CD14-positive monocyte (primary cell): ENCODE data around the gene PTTG1IP. TPM values are rescaled to one million over a fixed set of nuclear protein-coding genes. Genes with fewer than 3 reads are reported as not detected.

Experiments used
- DNase-seq, 3 donors: peaks; one replicate each; pipeline ENCODE4 v3.0.0-alpha.2; 2011 to 2022
- H2AFZ ChIP-seq: 2 replicates; pipeline ENCODE4 v1.6.0; 2012; ENCODE audit warnings: mild to moderate bottlenecking, low read depth, low read length, inconsistent platforms; ENCODE audit not compliant: insufficient read depth, poor library complexity, severe bottlenecking
- H3K27ac ChIP-seq, 2 donors: 1 replicate in 1 of 2; 2 replicates in 1 of 2; pipeline ENCODE4 v1.5.1; 2012 to 2013; ENCODE audit warnings: low read length in 2 of 2, control low read depth in 1 of 2, inconsistent platforms in 1 of 2, low read depth in 1 of 2, mild to moderate bottlenecking in 1 of 2
- H3K27me3 ChIP-seq, 2 donors: one replicate each; pipeline versions ENCODE4 v1.6.0 to v1.6.1; 2011 to 2013; ENCODE audit warnings: low read length in 2 of 2; ENCODE audit not compliant: control insufficient read depth in 2 of 2, insufficient read depth in 2 of 2
- H3K36me3 ChIP-seq, 2 donors: replicated peaks in 1 of 2; 1 replicate in 1 of 2; 2 replicates in 1 of 2; pipeline versions ENCODE4 v1.5.1 to v1.6.1; 2012 to 2013; ENCODE audit warnings: low read length in 2 of 2, control low read depth in 1 of 2, inconsistent platforms in 1 of 2, mild to moderate bottlenecking in 1 of 2; ENCODE audit not compliant: insufficient read depth in 2 of 2, control insufficient read depth in 1 of 2
- H3K4me1 ChIP-seq, 2 donors: 1 replicate in 1 of 2; 2 replicates in 1 of 2; pipeline versions ENCODE4 v1.5.1 to v1.6.1; 2012 to 2013; ENCODE audit warnings: low read length in 2 of 2, control low read depth in 1 of 2, inconsistent platforms in 1 of 2, mild to moderate bottlenecking in 1 of 2, moderate library complexity in 1 of 2; ENCODE audit not compliant: insufficient read depth in 2 of 2, control insufficient read depth in 1 of 2
- H3K4me2 ChIP-seq: replicated peaks from 2 replicates; pipeline ENCODE3; 2012; ENCODE audit warnings: low read length, moderate library complexity, mild to moderate bottlenecking; ENCODE audit not compliant: poor library complexity, severe bottlenecking; ENCODE audit errors: extremely low read depth
- H3K4me3 ChIP-seq, 3 experiments: fragments of 200-600 bp in 1 of 3; sonication (generic) in 1 of 3; replicated peaks in 1 of 3; 1 replicate in 2 of 3; 2 replicates in 1 of 3; pipeline ENCODE4 v1.5.1; 2011 to 2013; ENCODE audit warnings: low read length in 3 of 3, mild to moderate bottlenecking in 3 of 3, control low read depth in 2 of 3, low read depth in 2 of 3, inconsistent platforms in 1 of 3, moderate library complexity in 1 of 3
- H3K79me2 ChIP-seq: 2 replicates; pipeline ENCODE4 v1.6.0; 2012; ENCODE audit warnings: mild to moderate bottlenecking, control low read depth, inconsistent platforms, low read length, moderate library complexity; ENCODE audit not compliant: insufficient read depth
- H3K9ac ChIP-seq: 2 replicates; pipeline ENCODE4 v1.6.0; 2017; ENCODE audit warnings: low read length, mild to moderate bottlenecking; ENCODE audit not compliant: insufficient read depth, poor library complexity, severe bottlenecking
- H3K9me3 ChIP-seq, 2 donors: replicated peaks in 1 of 2; 1 replicate in 1 of 2; 2 replicates in 1 of 2; pipeline versions ENCODE4 v1.5.1 to v1.6.1; 2012 to 2013; ENCODE audit warnings: low read length in 2 of 2, control low read depth in 1 of 2; ENCODE audit not compliant: control insufficient read depth in 1 of 2, insufficient read depth in 1 of 2
- H4K20me1 ChIP-seq: 2 replicates; pipeline ENCODE4 v1.6.0; 2012; ENCODE audit warnings: mild to moderate bottlenecking, low read length, control low read depth, moderate library complexity; ENCODE audit not compliant: insufficient read depth
- H3K27ac Mint-ChIP-seq, 7 donors: one replicate each; pipeline ENCODE4 v1.8.0; 2020; ENCODE audit warnings: mild to moderate bottlenecking in 7 of 7, mixed read lengths in 7 of 7, moderate library complexity in 6 of 7, inconsistent platforms in 2 of 7
- H3K27me3 Mint-ChIP-seq, 3 donors: one replicate each; pipeline ENCODE4 v1.8.0; 2021 to 2022; ENCODE audit warnings: low read depth in 3 of 3, mild to moderate bottlenecking in 3 of 3, mixed read lengths in 3 of 3, moderate library complexity in 3 of 3, inconsistent platforms in 1 of 3
- H3K36me3 Mint-ChIP-seq, 2 donors: one replicate each; pipeline ENCODE4 v1.8.0; 2020; ENCODE audit warnings: mixed read lengths in 2 of 2, inconsistent platforms in 1 of 2, mild to moderate bottlenecking in 1 of 2
- H3K4me1 Mint-ChIP-seq: one replicate; pipeline ENCODE4 v1.8.0; 2020; ENCODE audit warnings: mild to moderate bottlenecking, mixed read lengths
- H3K4me3 Mint-ChIP-seq, 2 donors: one replicate each; pipeline ENCODE4 v1.8.0; 2020; ENCODE audit warnings: mild to moderate bottlenecking in 2 of 2, mixed read lengths in 2 of 2, moderate library complexity in 1 of 2
- H3K9me3 Mint-ChIP-seq, 7 donors: one replicate each; pipeline ENCODE4 v1.8.0; 2020 to 2022; ENCODE audit warnings: mixed read lengths in 7 of 7, mild to moderate bottlenecking in 6 of 7, moderate library complexity in 6 of 7, inconsistent platforms in 2 of 7
- WGBS: methylation state at CpG from one replicate; pipeline ENCODE4 v1.1.5; 2013; ENCODE audit warnings: missing lambda C conversion rate; ENCODE audit not compliant: insufficient coverage; 5-methylcytosine and 5-hydroxymethylcytosine counted together
- intact Hi-C, 2 donors: fragments of 100-400 bp; cut with micrococcal nuclease; formaldehyde crosslinking; loops; one replicate each; pipeline versions ENCODE4 v1.15.0 to v1.15.1; 2023
- polyA plus RNA-seq, 3 donors: library from polyadenylated mRNA; depleted of rRNA in 1 of 3; unstranded in 2 of 3; stranded (reverse) in 1 of 3; fragments of 300-500 nt in 2 of 3; fragments of >200 nt in 1 of 3; fragmentation: Illumina TruSeq in 2 of 3; gene quantifications; 1 replicate in 2 of 3; 2 replicates in 1 of 3; pipeline ENCODE4 v1.2.3, GENCODE V29; 2012 to 2021
- TF ChIP-seq, protein P1 (sequence below): fragments of 200-600 bp; IDR thresholded peaks from one replicate; pipeline ENCODE4 v1.8.0; 2022; ENCODE audit warnings: antibody characterized with exemption, mild to moderate bottlenecking

Gene PTTG1IP
- polyA plus RNA-seq, 3 donors: 118 to 238 (median 206) TPM

DNA sequence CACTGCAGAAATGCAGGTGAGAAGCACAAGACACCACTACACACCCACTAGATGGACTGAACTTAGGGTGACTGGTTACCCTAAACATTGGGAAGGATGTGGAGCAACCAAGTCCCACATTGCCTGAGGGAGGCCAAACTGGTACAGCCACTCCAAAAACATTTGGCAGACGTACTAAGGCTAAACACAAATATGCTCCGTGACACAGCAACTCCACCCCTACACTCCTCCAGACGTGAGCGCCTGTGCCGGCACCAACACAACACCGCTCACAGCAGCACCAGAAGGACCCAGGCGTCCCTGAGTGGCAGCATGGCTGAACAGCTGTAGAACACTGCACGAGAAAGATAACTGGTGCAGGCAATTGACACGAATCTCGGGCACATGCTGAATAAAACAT, 14.7 kb downstream of the PTTG1IP start:
- Histone ChIP-seq H2AFZ (no peak overlapping the region), H3K9me3 (no peaks in the 10 kb centered on the region), H3K9ac (no peak overlapping the region), H3K27ac (no peak overlapping the region), H4K20me1 (peaks cover 100% of the 10 kb centered on the region), H3K27me3 (no peaks in the 10 kb centered on the region), H3K36me3 (peaks cover 78 to 99% of the 10 kb centered on the region in 2 donors), H3K4me3 (no peak overlapping the region), H3K79me2 (peaks cover 100% of the 10 kb centered on the region), H3K4me1 (peaks cover 10 to 14% of the 10 kb centered on the region in 2 donors), H3K4me2 (no peak overlapping the region)
- Mint-ChIP-seq H3K4me3 (no peak overlapping the region), H3K9me3 (peaks cover 0 to 1% (median 0%) of the 10 kb centered on the region in 7 donors), H3K27ac (peak overlapping the region in 4 of 7 donors; percentile 6 to 53 (median 34)), H3K36me3 (peaks cover 85 to 98% of the 10 kb centered on the region in 2 donors), H3K27me3 (no peaks in the 10 kb centered on the region), H3K4me1 (peaks cover 40% of the 10 kb centered on the region)
- no peak for DNase-seq
- 95% methylated on average over 7 of the region's 10 CpGs for WGBS
- TF ChIP-seq, protein P1, sequence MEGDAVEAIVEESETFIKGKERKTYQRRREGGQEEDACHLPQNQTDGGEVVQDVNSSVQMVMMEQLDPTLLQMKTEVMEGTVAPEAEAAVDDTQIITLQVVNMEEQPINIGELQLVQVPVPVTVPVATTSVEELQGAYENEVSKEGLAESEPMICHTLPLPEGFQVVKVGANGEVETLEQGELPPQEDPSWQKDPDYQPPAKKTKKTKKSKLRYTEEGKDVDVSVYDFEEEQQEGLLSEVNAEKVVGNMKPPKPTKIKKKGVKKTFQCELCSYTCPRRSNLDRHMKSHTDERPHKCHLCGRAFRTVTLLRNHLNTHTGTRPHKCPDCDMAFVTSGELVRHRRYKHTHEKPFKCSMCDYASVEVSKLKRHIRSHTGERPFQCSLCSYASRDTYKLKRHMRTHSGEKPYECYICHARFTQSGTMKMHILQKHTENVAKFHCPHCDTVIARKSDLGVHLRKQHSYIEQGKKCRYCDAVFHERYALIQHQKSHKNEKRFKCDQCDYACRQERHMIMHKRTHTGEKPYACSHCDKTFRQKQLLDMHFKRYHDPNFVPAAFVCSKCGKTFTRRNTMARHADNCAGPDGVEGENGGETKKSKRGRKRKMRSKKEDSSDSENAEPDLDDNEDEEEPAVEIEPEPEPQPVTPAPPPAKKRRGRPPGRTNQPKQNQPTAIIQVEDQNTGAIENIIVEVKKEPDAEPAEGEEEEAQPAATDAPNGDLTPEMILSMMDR: no peak
- intact Hi-C loops: loop anchor here in 1 of 2 donors (5.0 kb wide), 1 partner anchor 36 kb away; no protein-coding TSS in a partner anchor

DNA sequence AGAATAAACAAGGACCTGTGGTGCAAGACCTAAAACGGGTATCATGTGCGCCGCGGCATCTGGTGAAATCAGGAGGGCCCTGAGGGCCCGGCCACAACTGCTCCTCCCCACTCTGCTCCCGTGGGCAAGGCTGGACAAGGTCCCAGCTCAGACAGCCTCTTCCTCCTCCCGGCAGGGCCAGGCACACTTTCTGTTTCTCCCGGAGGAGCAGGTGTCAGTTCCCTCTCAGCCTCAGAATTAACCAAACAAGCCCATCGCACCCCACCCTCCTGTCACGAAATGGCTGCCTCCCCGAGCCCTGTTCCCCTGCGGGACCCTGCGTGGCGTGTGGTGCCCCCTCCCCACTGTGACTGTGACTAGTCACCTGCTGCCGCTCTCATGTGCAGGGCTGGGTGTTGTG, 15.2 kb downstream of the PTTG1IP start:
- intact Hi-C loops: loop anchor here in 1 of 2 donors (5.0 kb wide), 1 partner anchor 36 kb away; no protein-coding TSS in a partner anchor
- H3K27ac ChIP-seq: no peak overlapping the region
- WGBS: 67% methylated on average over 8 of the region's 15 CpGs
- Mint-ChIP-seq H3K4me1 (peaks cover 42% of the 10 kb centered on the region), H3K27ac (peak overlapping the region in 5 of 7 donors; percentile 6 to 53 (median 42)), H3K27me3 (no peaks in the 10 kb centered on the region), H3K4me3 (no peak overlapping the region), H3K9me3 (peaks cover 0 to 1% (median 0%) of the 10 kb centered on the region in 7 donors), H3K36me3 (peaks cover 84 to 98% of the 10 kb centered on the region in 2 donors)
- peaks cover 78 to 99% of the 10 kb centered on the region in 2 donors for H3K36me3 ChIP-seq
- TF ChIP-seq, protein P1: no peak
- H3K9ac ChIP-seq: no peak overlapping the region
- H3K27me3 ChIP-seq: no peaks in the 10 kb centered on the region
- peaks cover 100% of the 10 kb centered on the region for H4K20me1 ChIP-seq
- no peak for DNase-seq
- no peak overlapping the region for H3K4me2 ChIP-seq
- no peak overlapping the region for H3K4me3 ChIP-seq
- peaks cover 100% of the 10 kb centered on the region for H3K79me2 ChIP-seq
- H2AFZ ChIP-seq: no peak overlapping the region
- H3K9me3 ChIP-seq: no peaks in the 10 kb centered on the region
- peaks cover 10 to 14% of the 10 kb centered on the region in 2 donors for H3K4me1 ChIP-seq
